SK-N-SH treated with all-trans-retinoic acid at 6 μM for 48 hours (cell line): ENCODE measurements around the gene TAX1BP3.

Experiments
- GLIS3 ChIP-seq: fragments of 250-450 bp; sonication (Bioruptor Pico); IDR thresholded peaks from 2 replicates; pipeline ENCODE4 v1.5.0; 2020; ENCODE audit warnings: mild to moderate bottlenecking, moderate library complexity
- TF ChIP-seq, protein P1 (sequence below): fragments of 250-450 bp; sonication (Bioruptor Pico); IDR thresholded peaks from 2 replicates; pipeline ENCODE4 v1.5.1; 2020; ENCODE audit warnings: low read depth, mild to moderate bottlenecking, moderate library complexity

DNA sequence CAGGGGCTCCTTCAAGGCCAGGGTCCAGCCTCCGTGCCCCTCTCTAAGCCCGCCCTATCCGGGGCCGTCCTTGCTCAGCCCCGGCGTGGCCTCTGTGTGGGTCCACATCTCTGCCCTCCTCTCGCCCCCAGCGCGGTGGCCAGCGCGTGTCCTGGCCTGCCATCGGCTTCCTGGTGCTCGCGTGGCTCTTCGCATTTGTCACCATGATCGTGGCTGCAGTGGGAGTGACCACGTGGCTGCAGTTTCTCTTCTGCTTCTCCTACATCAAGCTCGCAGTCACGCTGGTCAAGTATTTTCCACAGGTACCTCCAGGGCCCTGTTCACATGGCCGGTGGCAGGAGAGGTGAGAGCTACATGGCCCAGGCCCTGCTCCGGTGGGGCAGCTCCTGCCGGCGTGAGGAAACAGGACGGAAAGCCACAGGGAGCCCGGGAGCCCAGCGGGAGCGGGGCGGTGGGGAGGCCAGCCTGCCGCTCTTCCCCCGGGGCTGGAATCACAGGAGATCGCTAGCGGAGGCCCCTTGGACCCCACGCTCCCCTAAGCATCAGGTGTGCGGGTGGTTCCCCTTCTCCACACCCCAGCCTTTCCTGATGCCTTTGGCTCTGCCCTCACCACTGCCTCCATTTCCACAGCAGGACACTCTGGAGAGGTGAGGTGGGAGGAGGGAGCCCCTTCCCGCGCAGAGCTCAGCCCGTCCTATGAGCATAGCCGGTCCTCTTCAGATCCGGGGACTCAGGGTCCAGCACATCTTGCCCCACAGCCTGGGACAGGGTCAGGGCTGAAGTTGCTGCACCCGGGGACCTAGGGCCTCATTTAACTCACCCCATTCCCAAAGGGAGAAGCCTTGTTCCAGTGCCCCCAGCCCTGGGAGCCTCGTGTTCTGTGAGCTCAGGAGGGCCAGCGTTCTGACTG is 10.2 kb downstream of the TAX1BP3 start:
- TF ChIP-seq GLIS3 (CRISPR knock-in tag): no peak
- TF ChIP-seq, protein P1, sequence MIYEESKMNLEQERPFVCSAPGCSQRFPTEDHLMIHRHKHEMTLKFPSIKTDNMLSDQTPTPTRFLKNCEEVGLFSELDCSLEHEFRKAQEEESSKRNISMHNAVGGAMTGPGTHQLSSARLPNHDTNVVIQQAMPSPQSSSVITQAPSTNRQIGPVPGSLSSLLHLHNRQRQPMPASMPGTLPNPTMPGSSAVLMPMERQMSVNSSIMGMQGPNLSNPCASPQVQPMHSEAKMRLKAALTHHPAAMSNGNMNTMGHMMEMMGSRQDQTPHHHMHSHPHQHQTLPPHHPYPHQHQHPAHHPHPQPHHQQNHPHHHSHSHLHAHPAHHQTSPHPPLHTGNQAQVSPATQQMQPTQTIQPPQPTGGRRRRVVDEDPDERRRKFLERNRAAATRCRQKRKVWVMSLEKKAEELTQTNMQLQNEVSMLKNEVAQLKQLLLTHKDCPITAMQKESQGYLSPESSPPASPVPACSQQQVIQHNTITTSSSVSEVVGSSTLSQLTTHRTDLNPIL (CRISPR knock-in tag): no peak
